Neural cell (in vitro differentiated cells): Measurements from ENCODE around the gene ZFYVE28. TPM values are rescaled to one million over a fixed set of nuclear protein-coding genes. Genes with fewer than 3 reads are reported as not detected.

Experiments used
- H2AFZ ChIP-seq: fragments of 200-600, 300-800 bp; sonication (generic), shearing (Covaris generic); 2 replicates; pipeline ENCODE4 v1.6.0; 2014; ENCODE audit warnings: low read depth, mild to moderate bottlenecking, antibody characterized with exemption, low read length, moderate library complexity
- H3F3A ChIP-seq: fragments of 200-600 bp; shearing (Covaris generic); 2 replicates; pipeline ENCODE4 v1.6.1; 2016; ENCODE audit warnings: mild to moderate bottlenecking, moderate library complexity, mixed read lengths, antibody characterized with exemption, low read length; ENCODE audit not compliant: insufficient read depth, poor library complexity, severe bottlenecking
- H3K27ac ChIP-seq: fragments of 200-600, 300-800 bp; sonication (generic), shearing (Covaris generic); 2 replicates; pipeline ENCODE4 v1.5.1; 2014; ENCODE audit warnings: mild to moderate bottlenecking, low read length, moderate library complexity
- H3K27me3 ChIP-seq: fragments of 300-800, 200-600 bp; sonication (generic), shearing (Covaris generic); 2 replicates; pipeline ENCODE4 v1.6.0; 2014; ENCODE audit warnings: mild to moderate bottlenecking, low read depth, low read length, moderate library complexity; ENCODE audit not compliant: insufficient read depth
- H3K36me3 ChIP-seq: fragments of 300-800, 200-600 bp; sonication (generic), shearing (Covaris generic); 2 replicates; pipeline ENCODE4 v1.5.1; 2014; ENCODE audit warnings: mild to moderate bottlenecking, antibody characterized with exemption, low read length, moderate library complexity; ENCODE audit not compliant: insufficient read depth
- H3K4me2 ChIP-seq: fragments of 300-800, 200-600 bp; sonication (generic), shearing (Covaris generic); 2 replicates; pipeline ENCODE4 v1.6.0; 2014; ENCODE audit warnings: mild to moderate bottlenecking, low read length
- H3K4me3 ChIP-seq: fragments of 300-800, 200-600 bp; sonication (generic), shearing (Covaris generic); 2 replicates; pipeline ENCODE4 v1.5.1; 2014; ENCODE audit warnings: mild to moderate bottlenecking, low read length, moderate library complexity
- H3K79me2 ChIP-seq: fragments of 200-600 bp; shearing (Covaris generic); replicated peaks from 2 replicates; pipeline ENCODE4 v1.6.0; 2014; ENCODE audit warnings: mild to moderate bottlenecking, low read length, moderate library complexity; ENCODE audit not compliant: insufficient read depth
- H3K9ac ChIP-seq: fragments of 300-800, 200-600 bp; sonication (generic), shearing (Covaris generic); 2 replicates; pipeline ENCODE4 v1.6.1; 2016; ENCODE audit warnings: mild to moderate bottlenecking, low read length, mixed read lengths
- H3K9me2 ChIP-seq: fragments of 200-600 bp; shearing (Covaris generic); 2 replicates; pipeline ENCODE4 v1.6.1; 2016; ENCODE audit warnings: mild to moderate bottlenecking, low read length, mixed read lengths; ENCODE audit not compliant: insufficient read depth
- H3K9me3 ChIP-seq: fragments of 200-600, 300-800 bp; sonication (generic), shearing (Covaris generic); 2 replicates; pipeline ENCODE4 v1.6.1; 2016; ENCODE audit warnings: mild to moderate bottlenecking, mixed run types, low read length, moderate library complexity, mixed read lengths
- H4K20me1 ChIP-seq: fragments of 200-600 bp; shearing (Covaris generic); 2 replicates; pipeline ENCODE4 v1.6.1; 2016; ENCODE audit warnings: mild to moderate bottlenecking, mixed run types; ENCODE audit not compliant: insufficient read depth
- EP300 ChIP-seq: fragments of 450-650 bp; conservative IDR thresholded peaks from 2 replicates; pipeline ENCODE4 v1.6.1; 2014; ENCODE audit warnings: antibody characterized with exemption, mild to moderate bottlenecking, moderate library complexity; ENCODE audit not compliant: poor library complexity, severe bottlenecking
- EZH2 ChIP-seq: fragments of 200-600, 300-800 bp; shearing (Covaris generic), sonication (generic); IDR thresholded peaks from 2 replicates; pipeline ENCODE4 v1.6.1; 2014; ENCODE audit warnings: antibody characterized with exemption, low read length, borderline replicate concordance, mild to moderate bottlenecking; ENCODE audit not compliant: insufficient read depth, poor library complexity, severe bottlenecking
- MXI1 ChIP-seq: fragments of 450-650 bp; conservative IDR thresholded peaks from 2 replicates; pipeline ENCODE4 v1.6.1; 2014; ENCODE audit warnings: antibody characterized with exemption, mild to moderate bottlenecking; ENCODE audit not compliant: poor library complexity, severe bottlenecking
- POLR2AphosphoS5 ChIP-seq: IDR thresholded peaks from 2 replicates; pipeline ENCODE4 v1.6.1; 2012
- RAD21 ChIP-seq: fragments of 450-650 bp; conservative IDR thresholded peaks from 2 replicates; pipeline ENCODE4 v1.6.1; 2014; ENCODE audit warnings: antibody characterized with exemption, mild to moderate bottlenecking, moderate library complexity
- REST ChIP-seq: IDR thresholded peaks from 2 replicates; pipeline ENCODE4 v1.6.1; 2012; ENCODE audit warnings: borderline replicate concordance
- SMC3 ChIP-seq: fragments of 450-650 bp; conservative IDR thresholded peaks from 2 replicates; pipeline ENCODE4 v1.6.1; 2014; ENCODE audit warnings: antibody characterized with exemption, mild to moderate bottlenecking, moderate library complexity; ENCODE audit not compliant: poor library complexity
- TAF1 ChIP-seq: IDR thresholded peaks from 2 replicates; pipeline ENCODE4 v1.6.1; 2012; ENCODE audit warnings: low read depth
- polyA plus RNA-seq: library from polyadenylated mRNA; depleted of rRNA; stranded (reverse); fragments of >200 nt; gene quantifications from 2 replicates; pipeline ENCODE4 v1.2.3, GENCODE V29; 2014
- TF ChIP-seq, protein P1 (sequence below): fragments of 450-650 bp; IDR thresholded peaks from 2 replicates; pipeline ENCODE4 v1.5.1; 2014; ENCODE audit warnings: antibody characterized with exemption, mild to moderate bottlenecking, moderate library complexity; ENCODE audit not compliant: poor library complexity, severe bottlenecking

The ZFYVE28 gene
- polyA plus RNA-seq, 1 donor from 2014 or later = 2.4 TPM

DNA sequence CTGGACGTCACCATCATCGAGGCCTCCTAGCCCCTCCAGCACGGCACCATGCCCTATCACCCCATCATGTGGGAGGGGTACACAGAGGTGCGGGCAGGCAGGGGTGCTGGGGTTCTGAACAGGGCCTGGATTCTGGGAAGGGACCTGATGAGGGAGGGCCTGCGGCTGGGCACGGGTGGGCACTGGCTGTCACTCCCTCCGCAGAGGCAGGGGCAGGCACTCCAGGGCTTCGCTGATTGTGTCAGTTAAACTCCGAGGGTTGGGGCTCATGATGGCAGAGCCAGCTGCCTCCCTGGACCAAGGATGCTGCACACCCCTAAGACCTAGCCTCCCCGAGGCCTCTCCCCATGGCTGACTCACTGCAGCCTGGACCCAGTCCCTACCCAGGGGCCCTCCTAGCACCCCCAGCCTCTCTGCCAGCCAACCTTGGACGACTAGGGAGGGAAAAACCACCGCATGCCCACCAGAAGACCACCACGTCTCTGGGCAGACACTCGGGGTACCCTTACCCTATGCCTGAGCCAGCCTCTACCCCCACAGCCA, 45.9 kb downstream of the ZFYVE28 start:
- no peaks in the 10 kb centered on the region for H3K79me2 ChIP-seq
- no peaks in the 10 kb centered on the region for H3K9me2 ChIP-seq
- no peak overlapping the region for H3K4me3 ChIP-seq
- H3K9me3 ChIP-seq = peaks cover 5% of the 10 kb centered on the region
- no peaks in the 10 kb centered on the region for H3F3A ChIP-seq
- no peak overlapping the region for H3K9ac ChIP-seq
- H3K27ac ChIP-seq = no peak overlapping the region
- H3K27me3 ChIP-seq = no peaks in the 10 kb centered on the region
- no peak overlapping the region for H3K4me2 ChIP-seq
- TF ChIP-seq, protein P1, sequence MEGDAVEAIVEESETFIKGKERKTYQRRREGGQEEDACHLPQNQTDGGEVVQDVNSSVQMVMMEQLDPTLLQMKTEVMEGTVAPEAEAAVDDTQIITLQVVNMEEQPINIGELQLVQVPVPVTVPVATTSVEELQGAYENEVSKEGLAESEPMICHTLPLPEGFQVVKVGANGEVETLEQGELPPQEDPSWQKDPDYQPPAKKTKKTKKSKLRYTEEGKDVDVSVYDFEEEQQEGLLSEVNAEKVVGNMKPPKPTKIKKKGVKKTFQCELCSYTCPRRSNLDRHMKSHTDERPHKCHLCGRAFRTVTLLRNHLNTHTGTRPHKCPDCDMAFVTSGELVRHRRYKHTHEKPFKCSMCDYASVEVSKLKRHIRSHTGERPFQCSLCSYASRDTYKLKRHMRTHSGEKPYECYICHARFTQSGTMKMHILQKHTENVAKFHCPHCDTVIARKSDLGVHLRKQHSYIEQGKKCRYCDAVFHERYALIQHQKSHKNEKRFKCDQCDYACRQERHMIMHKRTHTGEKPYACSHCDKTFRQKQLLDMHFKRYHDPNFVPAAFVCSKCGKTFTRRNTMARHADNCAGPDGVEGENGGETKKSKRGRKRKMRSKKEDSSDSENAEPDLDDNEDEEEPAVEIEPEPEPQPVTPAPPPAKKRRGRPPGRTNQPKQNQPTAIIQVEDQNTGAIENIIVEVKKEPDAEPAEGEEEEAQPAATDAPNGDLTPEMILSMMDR = no peak
- no peak for TF ChIP-seq RAD21
- no peak for TF ChIP-seq EZH2
- TF ChIP-seq SMC3 = no peak
- TF ChIP-seq POLR2AphosphoS5 = no peak
- TF ChIP-seq TAF1 = no peak
- no peak for TF ChIP-seq EP300
- no peak for TF ChIP-seq MXI1
- no peak for TF ChIP-seq REST
- H2AFZ ChIP-seq = no peak overlapping the region
- no peaks in the 10 kb centered on the region for H4K20me1 ChIP-seq
- no peaks in the 10 kb centered on the region for H3K36me3 ChIP-seq

- H2AFZ ChIP-seq = no peak overlapping the region
- TF ChIP-seq MXI1 (no peak), EP300 (no peak), POLR2AphosphoS5 (no peak), RAD21 (no peak), EZH2 (no peak), SMC3 (no peak), REST (no peak), TAF1 (no peak)
- TF ChIP-seq, protein P1 = no peak
- H3K27ac ChIP-seq = no peak overlapping the region
- no peak overlapping the region for H3K9ac ChIP-seq
- H3F3A ChIP-seq = no peaks in the 10 kb centered on the region
- peaks cover 5% of the 10 kb centered on the region for H3K9me3 ChIP-seq
- no peak overlapping the region for H3K4me2 ChIP-seq
- no peaks in the 10 kb centered on the region for H3K79me2 ChIP-seq
- H3K4me3 ChIP-seq = no peak overlapping the region
- H4K20me1 ChIP-seq = no peaks in the 10 kb centered on the region
- no peaks in the 10 kb centered on the region for H3K9me2 ChIP-seq
- no peaks in the 10 kb centered on the region for H3K27me3 ChIP-seq
- no peaks in the 10 kb centered on the region for H3K36me3 ChIP-seq
Measured at GRCh38 chr4:2371765-2372487, 46.5 kb downstream of the ZFYVE28 start.
